Smooth muscle cell (in vitro differentiated cells): ENCODE measurements around the gene TULP4. TPM values are rescaled to one million over a fixed set of nuclear protein-coding genes. Genes with fewer than 3 reads are reported as not detected.

Experiments used
- DNase-seq: peaks from one replicate; lab custom pipeline; 2025; ENCODE audit not compliant: unreplicated experiment; lab: John Stamatoyannopoulos, UW
- H2AFZ ChIP-seq: fragments of 200-600 bp; sonication (generic); 2 replicates; pipeline ENCODE4 v1.6.0; 2016; ENCODE audit warnings: antibody characterized with exemption, low read depth, mild to moderate bottlenecking
- H3F3A ChIP-seq: fragments of 200-600 bp; sonication (generic); 2 replicates; pipeline ENCODE4 v1.6.0; 2017; ENCODE audit warnings: antibody characterized with exemption, low read depth
- H3K27ac ChIP-seq: fragments of 200-600 bp; sonication (generic); 2 replicates; pipeline ENCODE4 v1.5.1; 2016; ENCODE audit warnings: low read depth, mild to moderate bottlenecking
- H3K27me3 ChIP-seq: fragments of 200-600 bp; sonication (generic); 2 replicates; pipeline ENCODE4 v1.6.1; 2016; ENCODE audit warnings: low read depth, mild to moderate bottlenecking
- H3K36me3 ChIP-seq: fragments of 200-600 bp; sonication (generic); 2 replicates; pipeline ENCODE4 v1.5.1; 2016; ENCODE audit warnings: low read depth
- H3K4me1 ChIP-seq: fragments of 200-600 bp; sonication (generic); 2 replicates; pipeline ENCODE4 v1.5.1; 2016; ENCODE audit warnings: low read depth
- H3K4me2 ChIP-seq: fragments of 200-600 bp; sonication (generic); 2 replicates; pipeline ENCODE4 v1.6.0; 2016; ENCODE audit warnings: mild to moderate bottlenecking
- H3K4me3 ChIP-seq: fragments of 200-600 bp; sonication (generic); 2 replicates; pipeline ENCODE4 v1.5.1; 2016; ENCODE audit warnings: mild to moderate bottlenecking
- H3K79me2 ChIP-seq: fragments of 200-600 bp; sonication (generic); 2 replicates; pipeline ENCODE4 v1.6.0; 2016; ENCODE audit warnings: low read depth, mild to moderate bottlenecking
- H3K9ac ChIP-seq: fragments of 200-600 bp; sonication (generic); 2 replicates; pipeline ENCODE4 v1.6.0; 2016; ENCODE audit warnings: low read depth
- H3K9me3 ChIP-seq: fragments of 200-600 bp; sonication (generic); replicated peaks from 2 replicates; pipeline ENCODE4 v1.5.1; 2016; ENCODE audit warnings: low read depth
- H4K20me1 ChIP-seq: fragments of 200-600 bp; sonication (generic); 2 replicates; pipeline ENCODE4 v1.6.0; 2016; ENCODE audit warnings: low read depth
- CTCF ChIP-seq: fragments of 200-600 bp; sonication (generic); IDR thresholded peaks from 2 replicates; pipeline ENCODE4 v1.5.1; 2017; ENCODE audit warnings: borderline replicate concordance, mild to moderate bottlenecking, antibody characterized with exemption; ENCODE audit not compliant: insufficient read depth, poor library complexity, severe bottlenecking
- WGBS: methylation state at CpG from one replicate; pipeline ENCODE4 v1.1.7; 2016; ENCODE audit warnings: low lambda C conversion rate; 5-methylcytosine and 5-hydroxymethylcytosine counted together
- polyA plus RNA-seq: library from polyadenylated mRNA; unstranded; fragments of >200 nt; fragmentation: Nextera tagmentation; extraction: Ambion mirVana; gene quantifications from 2 replicates; pipeline ENCODE4 v1.2.1, GENCODE V29; 2016
- total RNA-seq: library from RNA; depleted of rRNA; stranded (reverse); fragments of >200 nt; gene quantifications from 2 replicates; pipeline ENCODE4 v1.2.3, GENCODE V29; 2014

The TULP4 gene
- total and polyA plus RNA-seq, 2 experiments from 2014 or later: 16.1 to 85.0 TPM

DNA sequence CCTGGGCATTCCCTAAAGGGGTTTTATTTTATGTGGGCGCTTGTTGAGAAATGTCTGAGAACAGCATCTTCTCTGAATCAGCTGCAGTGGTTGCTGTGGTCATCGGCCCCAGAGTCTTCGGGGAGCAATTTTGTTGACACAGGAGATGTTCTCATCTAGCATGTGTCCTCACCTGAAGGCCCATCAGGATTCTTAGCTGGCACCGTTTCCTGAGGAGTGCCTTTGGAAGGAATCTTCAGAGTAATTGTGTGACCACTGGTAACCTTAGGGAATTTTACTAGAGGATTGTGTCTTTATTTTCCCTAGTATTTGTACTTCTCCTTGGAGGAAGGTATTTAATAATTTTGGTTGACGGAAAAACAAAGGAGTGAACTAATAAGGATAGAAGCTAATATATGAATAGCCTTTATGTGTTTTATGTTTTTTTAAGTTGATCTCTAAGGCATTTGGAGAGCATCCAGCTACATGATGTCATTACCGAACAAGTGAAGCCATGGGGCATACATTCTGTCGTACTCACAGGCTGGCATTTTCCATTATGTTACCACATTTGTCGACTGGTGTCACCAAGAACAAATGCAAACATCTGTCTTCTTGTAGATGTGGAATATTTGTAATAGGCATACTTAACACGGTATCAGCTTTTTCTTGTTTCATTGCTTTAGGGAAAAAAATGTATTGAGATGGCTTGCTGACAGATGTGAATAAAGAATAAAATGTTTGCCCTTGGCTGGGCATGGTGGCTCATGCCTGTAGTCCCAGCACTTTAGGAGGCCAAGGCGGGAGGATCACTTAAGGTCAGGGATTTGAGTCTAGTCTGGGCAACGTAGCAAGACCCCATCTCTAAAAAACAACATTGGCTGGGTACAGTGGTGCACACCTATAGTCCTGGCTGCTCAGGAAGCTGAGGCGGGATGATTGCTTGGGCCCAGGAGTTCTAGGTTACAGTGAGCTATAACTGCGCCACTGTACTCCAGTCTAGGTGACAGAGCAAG is 41.9 kb downstream of the TULP4 start:
- Histone ChIP-seq H3K9ac (no peak overlapping the region), H3K4me3 (no peak overlapping the region), H4K20me1 (peaks cover 57% of the 10 kb centered on the region), H3K9me3 (no peaks in the 10 kb centered on the region), H3K27me3 (no peaks in the 10 kb centered on the region), H3K79me2 (peaks cover 64% of the 10 kb centered on the region), H3K4me1 (peaks cover 7% of the 10 kb centered on the region), H3K4me2 (no peak overlapping the region), H2AFZ (no peak overlapping the region), H3K36me3 (no peaks in the 10 kb centered on the region), H3K27ac (no peak overlapping the region), H3F3A (no peaks in the 10 kb centered on the region)
- 90% methylated on average over 13 of the region's 13 CpGs for whole genome bisulfite sequencing
- DNase-seq: no peak
- no peak for TF ChIP-seq CTCF

- Histone ChIP-seq H3K27ac (peak overlapping the region; percentile 41), H3K36me3 (no peaks in the 10 kb centered on the region), H3K4me2 (no peak overlapping the region), H3K4me3 (no peak overlapping the region), H3K79me2 (peaks cover 74% of the 10 kb centered on the region), H3K9ac (no peak overlapping the region), H3K9me3 (no peaks in the 10 kb centered on the region), H3K27me3 (no peaks in the 10 kb centered on the region), H2AFZ (no peak overlapping the region), H3F3A (no peaks in the 10 kb centered on the region), H3K4me1 (peaks cover 7% of the 10 kb centered on the region), H4K20me1 (peaks cover 82% of the 10 kb centered on the region)
- no peak for TF ChIP-seq CTCF
- 83% methylated on average over 12 of the region's 12 CpGs for WGBS
- no peak for DNase-seq
Observed at GRCh38 chr6:158356586-158357546, 44.6 kb downstream of the TULP4 start.

DNA sequence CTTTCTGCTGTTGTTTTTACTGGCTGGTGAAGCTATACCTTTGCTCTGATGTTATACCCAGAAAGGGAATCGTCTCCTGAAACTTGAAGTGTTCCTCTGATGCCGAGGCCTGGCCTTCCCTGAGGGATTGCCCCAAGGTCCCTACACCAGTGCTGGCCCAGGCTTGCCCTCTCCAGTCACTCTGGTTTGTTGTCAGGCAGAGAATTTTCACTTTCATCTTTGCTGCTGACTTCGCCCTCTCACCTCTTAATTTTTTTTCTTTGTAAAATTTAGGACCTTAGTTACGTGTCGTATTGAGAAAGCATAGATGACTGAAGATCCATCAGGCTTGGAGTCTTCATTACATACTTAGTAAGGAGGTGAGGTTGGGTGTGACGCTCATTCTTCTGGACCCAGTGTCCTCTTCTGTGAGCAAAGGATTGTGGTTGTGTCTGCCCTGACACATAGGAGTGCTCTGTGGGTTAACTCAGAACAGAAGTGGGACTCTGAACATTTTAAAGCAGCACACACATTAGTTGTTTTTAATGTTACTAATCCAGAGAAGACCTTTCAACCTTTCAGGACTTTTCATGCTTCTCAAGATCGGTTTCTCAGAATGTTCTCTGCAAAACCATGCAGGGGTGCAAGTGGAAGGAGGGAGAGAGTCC is 45.4 kb downstream of the TULP4 start:
- Histone ChIP-seq H3K4me2 (no peak overlapping the region), H3K9me3 (no peaks in the 10 kb centered on the region), H3F3A (no peaks in the 10 kb centered on the region), H3K27me3 (no peaks in the 10 kb centered on the region), H3K4me1 (peaks cover 7% of the 10 kb centered on the region), H3K4me3 (no peak overlapping the region), H3K79me2 (peaks cover 66% of the 10 kb centered on the region), H3K36me3 (no peaks in the 10 kb centered on the region), H3K9ac (no peak overlapping the region), H3K27ac (peak overlapping the region; percentile 41), H4K20me1 (peaks cover 88% of the 10 kb centered on the region), H2AFZ (no peak overlapping the region)
- no peak for TF ChIP-seq CTCF
- WGBS: 91% methylated on average over 7 of the region's 7 CpGs
- DNase-seq: no peak
